Fibroblast of lung (primary cell): ENCODE results near the gene RNF223. TPM values are rescaled to one million over a fixed set of nuclear protein-coding genes. Genes with fewer than 3 reads are reported as not detected.

ENCODE experiments used
- DNase-seq, 2 donors: peaks; one replicate each; pipeline versions ENCODE4 v3.0.0 to v3.0.0-alpha.2; 2010; ENCODE audit warnings: low read depth in 2 of 2
- H2AFZ ChIP-seq: 2 replicates; pipeline ENCODE4 v1.5.1; 2012; ENCODE audit warnings: low read length, control low read depth, inconsistent platforms
- H3K27ac ChIP-seq: 2 replicates; pipeline ENCODE4 v1.5.1; 2011; ENCODE audit warnings: low read length, control low read depth; ENCODE audit not compliant: insufficient read depth
- H3K27me3 ChIP-seq: 2 replicates; pipeline ENCODE4 v1.5.1; 2011; ENCODE audit warnings: mild to moderate bottlenecking, low read length; ENCODE audit not compliant: control insufficient read depth, insufficient read depth
- H3K36me3 ChIP-seq: 2 replicates; pipeline ENCODE4 v1.5.1; 2011; ENCODE audit warnings: low read length; ENCODE audit not compliant: control insufficient read depth, insufficient read depth
- H3K4me1 ChIP-seq: 2 replicates; pipeline ENCODE4 v1.5.1; 2011; ENCODE audit warnings: low read length; ENCODE audit not compliant: control insufficient read depth, insufficient read depth; ENCODE audit errors: extremely low read depth
- H3K4me2 ChIP-seq: 2 replicates; pipeline ENCODE4 v1.5.1; 2011; ENCODE audit warnings: low read length, control low read depth; ENCODE audit not compliant: insufficient read depth; ENCODE audit errors: extremely low read depth
- H3K4me3 ChIP-seq, 4 experiments: fragments of 200-600 bp in 1 of 4; sonication (generic) in 1 of 4; replicated peaks in 1 of 4; 2 replicates each; pipeline ENCODE4 v1.5.1; 2011 to 2016; ENCODE audit warnings: low read length in 4 of 4, low read depth in 3 of 4, mild to moderate bottlenecking in 3 of 4, control low read depth in 2 of 4, inconsistent platforms in 1 of 4, mixed read lengths in 1 of 4; ENCODE audit not compliant: insufficient read depth in 1 of 4; ENCODE audit errors: control extremely low read depth in 1 of 4
- H3K79me2 ChIP-seq: 2 replicates; pipeline ENCODE4 v1.5.1; 2012; ENCODE audit warnings: mild to moderate bottlenecking, low read length, inconsistent platforms; ENCODE audit not compliant: control insufficient read depth, insufficient read depth
- H3K9ac ChIP-seq: 2 replicates; pipeline ENCODE4 v1.5.1; 2011; ENCODE audit warnings: mild to moderate bottlenecking, low read length, control low read depth; ENCODE audit not compliant: insufficient read depth
- H3K9me3 ChIP-seq: 2 replicates; pipeline ENCODE4 v1.5.1; 2012; ENCODE audit warnings: low read depth, low read length; ENCODE audit not compliant: control insufficient read depth, insufficient read depth
- H4K20me1 ChIP-seq: 2 replicates; pipeline ENCODE4 v1.5.1; 2011; ENCODE audit warnings: low read length; ENCODE audit not compliant: control insufficient read depth, insufficient read depth; ENCODE audit errors: extremely low read depth
- EZH2 ChIP-seq: IDR thresholded peaks from 2 replicates; pipeline ENCODE4 v1.5.1; 2012; ENCODE audit warnings: low read length, control low read depth, mild to moderate bottlenecking; ENCODE audit errors: missing control alignments
- polyA plus RNA-seq, 2 donors: library from polyadenylated mRNA; depleted of rRNA in 1 of 2; stranded (reverse) in 1 of 2; unstranded in 1 of 2; fragments of >200 nt; gene quantifications; 2 replicates each; pipeline ENCODE4 v1.2.1, GENCODE V29; 2011 to 2012; ENCODE audit warnings: missing spikeins in 1 of 2
- total RNA-seq: library from RNA; depleted of rRNA; stranded (reverse); fragments of >200 nt; gene quantifications from 2 replicates; pipeline ENCODE4 v1.2.1, GENCODE V29; 2014
- TF ChIP-seq, protein P1 (sequence below), 2 donors: IDR thresholded peaks in 1 of 2; conservative IDR thresholded peaks in 1 of 2; 1 replicate in 1 of 2; 2 replicates in 1 of 2; pipeline ENCODE4 v1.5.1; 2011 to 2012; ENCODE audit warnings: low read length in 2 of 2, control low read depth in 1 of 2, inconsistent platforms in 1 of 2, low read depth in 1 of 2, mild to moderate bottlenecking in 1 of 2

Gene RNF223
- total and polyA plus RNA-seq, 2 donors (not counting 1 experiment from before 2014, with no cell fraction given) = not detected

DNA sequence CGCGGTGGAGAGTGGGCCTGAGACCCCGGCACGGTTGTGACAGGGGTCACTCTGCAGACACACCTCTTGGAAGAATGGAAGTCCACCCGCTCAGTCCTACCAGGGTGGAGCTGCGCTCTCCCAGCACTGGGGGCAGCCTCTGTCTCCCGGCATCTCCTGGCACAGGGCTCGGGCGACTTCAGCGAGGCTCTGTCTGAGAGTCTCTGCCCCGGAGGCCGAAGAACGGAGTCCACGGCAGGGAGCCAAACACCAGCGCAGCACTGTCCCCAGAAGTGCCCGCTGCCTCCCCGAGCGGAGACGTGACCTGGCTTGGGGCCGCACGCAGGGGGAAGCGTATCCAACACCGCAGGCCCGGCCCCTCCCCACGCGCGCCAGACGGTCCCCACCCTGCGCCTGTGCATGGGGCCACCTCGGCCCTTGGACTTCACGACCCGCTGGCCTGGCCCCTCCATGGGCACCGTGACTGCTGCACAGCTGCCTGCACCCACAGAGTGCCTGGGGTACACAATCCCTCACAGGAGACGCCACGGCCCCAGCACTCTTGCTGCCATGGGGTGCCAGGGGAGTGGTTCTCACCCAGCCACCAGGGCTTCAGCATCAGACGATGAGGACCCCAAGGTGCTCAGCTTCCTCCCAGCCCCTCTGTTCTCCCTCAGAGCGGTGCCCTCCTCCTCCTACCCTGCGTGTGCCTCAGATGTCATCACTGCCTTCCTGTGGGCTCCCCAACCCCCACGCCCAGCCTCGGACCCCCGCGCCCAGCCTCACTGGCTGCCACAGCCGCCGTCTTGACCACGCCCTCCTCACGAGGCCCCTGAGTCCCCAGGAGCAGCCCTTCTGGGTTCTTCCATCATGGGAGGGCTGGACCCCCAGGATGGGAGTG lies 14.9 kb upstream of the RNF223 start:
- Histone ChIP-seq H2AFZ (no peak overlapping the region), H3K4me2 (no peak overlapping the region), H3K27ac (no peak overlapping the region), H4K20me1 (no peaks in the 10 kb centered on the region), H3K27me3 (no peaks in the 10 kb centered on the region), H3K36me3 (no peaks in the 10 kb centered on the region), H3K4me1 (no peaks in the 10 kb centered on the region), H3K79me2 (no peaks in the 10 kb centered on the region), H3K4me3 (no peak overlapping the region), H3K9ac (no peak overlapping the region), H3K9me3 (no peaks in the 10 kb centered on the region)
- DNase-seq = no peak
- TF ChIP-seq, protein P1, sequence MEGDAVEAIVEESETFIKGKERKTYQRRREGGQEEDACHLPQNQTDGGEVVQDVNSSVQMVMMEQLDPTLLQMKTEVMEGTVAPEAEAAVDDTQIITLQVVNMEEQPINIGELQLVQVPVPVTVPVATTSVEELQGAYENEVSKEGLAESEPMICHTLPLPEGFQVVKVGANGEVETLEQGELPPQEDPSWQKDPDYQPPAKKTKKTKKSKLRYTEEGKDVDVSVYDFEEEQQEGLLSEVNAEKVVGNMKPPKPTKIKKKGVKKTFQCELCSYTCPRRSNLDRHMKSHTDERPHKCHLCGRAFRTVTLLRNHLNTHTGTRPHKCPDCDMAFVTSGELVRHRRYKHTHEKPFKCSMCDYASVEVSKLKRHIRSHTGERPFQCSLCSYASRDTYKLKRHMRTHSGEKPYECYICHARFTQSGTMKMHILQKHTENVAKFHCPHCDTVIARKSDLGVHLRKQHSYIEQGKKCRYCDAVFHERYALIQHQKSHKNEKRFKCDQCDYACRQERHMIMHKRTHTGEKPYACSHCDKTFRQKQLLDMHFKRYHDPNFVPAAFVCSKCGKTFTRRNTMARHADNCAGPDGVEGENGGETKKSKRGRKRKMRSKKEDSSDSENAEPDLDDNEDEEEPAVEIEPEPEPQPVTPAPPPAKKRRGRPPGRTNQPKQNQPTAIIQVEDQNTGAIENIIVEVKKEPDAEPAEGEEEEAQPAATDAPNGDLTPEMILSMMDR (conservative IDR thresholded peaks at IDR 0.05 in 1 of 2, IDR thresholded peaks at IDR 0.05 in 1 of 2; ENCODE audit: low read depth in 1 of 2, low read length in 2 of 2) = no peak
- no peak for TF ChIP-seq EZH2

DNA sequence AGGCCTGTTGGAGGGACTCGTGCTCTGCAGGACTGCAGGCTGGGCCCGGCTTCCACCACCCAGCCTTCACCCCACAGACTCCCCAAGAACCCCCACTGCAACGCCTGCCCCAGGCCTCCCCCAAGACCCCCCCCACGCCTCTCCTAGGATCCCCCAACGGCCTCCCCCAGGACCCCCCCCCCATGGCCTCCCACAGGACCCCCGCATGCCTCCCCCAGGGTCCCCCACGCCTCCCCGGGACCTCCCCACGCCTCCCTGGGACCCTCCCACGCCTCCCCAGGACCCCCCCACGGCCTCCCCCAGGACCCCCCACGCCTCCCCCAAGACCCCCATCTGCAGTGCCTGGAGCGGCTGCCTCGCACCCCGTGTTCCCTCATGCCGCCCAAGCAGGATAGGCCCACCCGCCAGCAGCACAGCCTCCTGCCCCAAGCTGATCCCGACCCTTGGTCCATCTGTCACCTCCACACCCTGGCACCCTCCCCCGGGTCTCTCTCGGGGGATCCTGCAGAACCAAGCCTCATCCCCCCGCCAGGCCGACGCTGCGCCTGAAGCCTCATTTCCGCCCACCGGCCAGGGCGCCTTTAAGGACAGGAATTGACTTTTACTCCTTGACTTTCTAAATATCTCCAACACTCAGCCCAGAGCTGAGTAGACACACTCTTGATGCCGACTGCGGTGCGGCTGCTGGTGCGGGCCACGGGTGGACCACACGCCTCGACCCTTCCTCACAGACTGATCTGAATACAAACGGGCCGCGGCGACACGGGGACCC lies 14.1 kb upstream of the RNF223 start:
- no peak overlapping the region for H2AFZ ChIP-seq
- H3K79me2 ChIP-seq = no peaks in the 10 kb centered on the region
- no peak overlapping the region for H3K9ac ChIP-seq
- no peaks in the 10 kb centered on the region for H4K20me1 ChIP-seq
- H3K4me1 ChIP-seq = no peaks in the 10 kb centered on the region
- no peak overlapping the region for H3K4me2 ChIP-seq
- no peak overlapping the region for H3K4me3 ChIP-seq
- TF ChIP-seq EZH2 = no peak
- TF ChIP-seq, protein P1 (conservative IDR thresholded peaks at IDR 0.05 in 1 of 2, IDR thresholded peaks at IDR 0.05 in 1 of 2; ENCODE audit: low read depth in 1 of 2, low read length in 2 of 2) = no peak
- no peaks in the 10 kb centered on the region for H3K9me3 ChIP-seq
- peaks cover 2% of the 10 kb centered on the region for H3K36me3 ChIP-seq
- H3K27me3 ChIP-seq = no peaks in the 10 kb centered on the region
- DNase-seq = no peak
- no peak overlapping the region for H3K27ac ChIP-seq

DNA sequence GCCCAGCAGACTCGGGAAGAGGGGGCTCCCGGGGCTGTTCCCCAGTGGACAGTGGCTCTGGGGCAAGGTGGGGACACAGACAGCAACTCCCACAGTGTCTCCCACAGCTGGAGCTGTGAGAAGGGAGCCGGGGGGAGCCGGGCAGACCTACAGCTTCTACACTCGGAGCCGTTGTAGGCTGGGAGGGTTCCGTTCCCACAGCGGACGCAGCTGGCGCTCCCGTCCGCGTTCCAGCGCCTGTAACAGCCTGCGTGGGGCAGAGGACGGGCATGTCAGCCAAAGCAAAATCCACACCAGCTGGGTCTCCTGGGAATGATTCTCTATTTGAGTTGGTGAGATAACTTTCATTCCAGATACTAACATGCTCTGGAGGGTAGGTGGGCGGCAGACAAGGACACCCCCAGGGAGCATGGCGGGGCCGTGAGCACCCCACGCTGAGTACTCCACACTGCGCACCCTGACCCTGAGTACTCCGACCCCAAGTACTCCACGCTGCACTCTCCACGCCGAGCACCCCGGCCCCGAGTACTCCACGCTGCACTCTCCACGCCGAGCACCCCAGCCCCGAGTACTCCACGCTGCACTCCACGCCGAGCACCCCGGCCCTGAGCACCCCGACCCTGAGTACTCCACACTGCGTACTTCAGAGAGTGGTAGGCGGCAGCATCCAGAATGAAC lies 13.4 kb upstream of the RNF223 start:
- no peak for DNase-seq
- no peak overlapping the region for H3K4me2 ChIP-seq

More for the DNA sequence above, 13.4 kb upstream of the RNF223 start:
- H3K27ac ChIP-seq = no peak overlapping the region
- no peak for TF ChIP-seq EZH2
- TF ChIP-seq, protein P1 (conservative IDR thresholded peaks at IDR 0.05 in 1 of 2, IDR thresholded peaks at IDR 0.05 in 1 of 2; ENCODE audit: low read depth in 1 of 2, low read length in 2 of 2) = no peak
- H4K20me1 ChIP-seq = no peaks in the 10 kb centered on the region
- H3K9me3 ChIP-seq = no peaks in the 10 kb centered on the region
- H3K4me1 ChIP-seq = no peaks in the 10 kb centered on the region
- no peak overlapping the region for H3K4me3 ChIP-seq
- no peak overlapping the region for H2AFZ ChIP-seq
- no peaks in the 10 kb centered on the region for H3K27me3 ChIP-seq
- no peaks in the 10 kb centered on the region for H3K79me2 ChIP-seq
- no peak overlapping the region for H3K9ac ChIP-seq
- peaks cover 2% of the 10 kb centered on the region for H3K36me3 ChIP-seq
